C4-2B (cell line): ENCODE measurements around the gene MED9.
A peak's percentile ranks its signal among the peaks of the same experiment; 100 is the strongest.
"Not testable (repeated sequence)": the region's sequence is repeated elsewhere in the genome, so short reads cannot be mapped to it uniquely, and the experiment has no call there.

Experiments
- H3K27ac ChIP-seq: fragments of 450-650 bp; 2 replicates; pipeline ENCODE4 v1.5.1; 2017
- ZFX ChIP-seq: fragments of 450-650 bp; IDR thresholded peaks from 2 replicates; pipeline ENCODE4 v1.6.1; 2017
- TF ChIP-seq, protein P1 (sequence below): fragments of 450-650 bp; conservative IDR thresholded peaks from 2 replicates; pipeline ENCODE4 v1.5.1; 2017; ENCODE audit warnings: mild to moderate bottlenecking

MED9 gene

DNA sequence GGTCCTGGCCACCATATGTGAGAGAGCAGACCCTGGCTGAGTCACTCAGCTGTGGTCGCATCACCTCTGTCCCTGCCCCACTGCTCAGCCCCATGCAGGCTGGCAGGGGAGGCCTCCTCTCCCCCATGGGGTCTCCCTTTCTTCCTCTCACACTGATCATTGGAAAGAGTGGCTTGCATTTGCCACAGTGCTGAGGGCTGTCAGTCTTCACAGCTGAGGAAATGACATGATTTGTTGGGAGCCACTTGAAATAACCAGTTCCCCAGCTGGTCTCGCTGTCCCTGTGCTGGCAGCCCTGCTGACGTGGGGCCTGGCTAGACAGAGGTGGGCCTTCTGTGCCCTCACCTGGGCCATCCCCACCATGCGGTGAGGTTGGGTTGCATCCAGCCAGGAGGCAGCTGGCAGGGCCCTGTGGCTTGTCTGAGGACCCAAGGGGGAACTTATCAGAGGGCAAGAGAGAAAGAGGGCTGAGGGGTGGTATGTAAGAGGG lies 30.1 kb upstream of the MED9 start:
- H3K27ac ChIP-seq, result peak overlapping the region; percentile 89
- TF ChIP-seq, protein P1, sequence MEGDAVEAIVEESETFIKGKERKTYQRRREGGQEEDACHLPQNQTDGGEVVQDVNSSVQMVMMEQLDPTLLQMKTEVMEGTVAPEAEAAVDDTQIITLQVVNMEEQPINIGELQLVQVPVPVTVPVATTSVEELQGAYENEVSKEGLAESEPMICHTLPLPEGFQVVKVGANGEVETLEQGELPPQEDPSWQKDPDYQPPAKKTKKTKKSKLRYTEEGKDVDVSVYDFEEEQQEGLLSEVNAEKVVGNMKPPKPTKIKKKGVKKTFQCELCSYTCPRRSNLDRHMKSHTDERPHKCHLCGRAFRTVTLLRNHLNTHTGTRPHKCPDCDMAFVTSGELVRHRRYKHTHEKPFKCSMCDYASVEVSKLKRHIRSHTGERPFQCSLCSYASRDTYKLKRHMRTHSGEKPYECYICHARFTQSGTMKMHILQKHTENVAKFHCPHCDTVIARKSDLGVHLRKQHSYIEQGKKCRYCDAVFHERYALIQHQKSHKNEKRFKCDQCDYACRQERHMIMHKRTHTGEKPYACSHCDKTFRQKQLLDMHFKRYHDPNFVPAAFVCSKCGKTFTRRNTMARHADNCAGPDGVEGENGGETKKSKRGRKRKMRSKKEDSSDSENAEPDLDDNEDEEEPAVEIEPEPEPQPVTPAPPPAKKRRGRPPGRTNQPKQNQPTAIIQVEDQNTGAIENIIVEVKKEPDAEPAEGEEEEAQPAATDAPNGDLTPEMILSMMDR, result no peak
- TF ChIP-seq ZFX, result no peak; the same call in 1 of the 2 replicates

DNA sequence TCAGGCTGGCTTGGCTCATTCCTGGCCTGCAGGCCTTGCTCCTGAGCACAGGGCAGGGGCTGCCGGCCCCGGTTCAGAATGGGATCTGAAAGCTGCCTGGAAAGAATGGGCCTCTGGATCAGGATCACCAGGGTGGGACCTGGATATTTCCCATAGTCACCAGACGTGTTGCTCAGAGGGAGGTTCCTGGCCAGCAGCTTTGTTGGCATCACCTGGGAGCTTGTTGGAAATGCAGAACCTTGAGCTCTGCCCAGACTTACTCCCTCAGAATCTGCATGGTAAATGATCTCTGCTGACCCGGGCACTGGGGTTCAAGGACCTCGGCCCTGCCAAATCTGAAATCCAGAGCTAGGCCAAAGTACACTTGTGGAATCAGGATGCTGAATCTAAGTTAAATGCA lies 29.5 kb upstream of the MED9 start:
- H3K27ac ChIP-seq, result peak overlapping the region; percentile 89
- TF ChIP-seq ZFX, result no peak; the same call in 1 of the 2 replicates
- TF ChIP-seq, protein P1, result no peak

DNA sequence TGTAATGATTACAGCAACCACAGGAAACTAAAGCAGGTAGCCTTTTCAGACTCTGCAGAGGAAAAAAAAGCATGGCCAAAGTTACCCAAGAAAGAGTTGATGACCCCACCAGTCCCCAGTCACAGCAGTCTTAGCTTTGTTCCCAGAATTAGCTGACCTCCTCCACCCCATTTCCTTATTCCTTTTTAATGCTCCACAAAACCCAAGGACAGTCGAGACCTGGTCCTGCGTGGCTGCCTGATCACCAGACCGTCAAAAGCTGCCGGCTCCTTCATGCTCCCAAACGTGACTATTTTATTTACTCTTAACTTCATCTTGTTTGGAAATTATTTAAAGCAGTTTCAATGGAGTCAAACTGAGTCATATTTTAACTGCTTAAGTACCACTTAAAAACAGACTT lies 28.7 kb upstream of the MED9 start:
- H3K27ac ChIP-seq, result no peak overlapping the region; the same call in 1 of the 2 replicates
- TF ChIP-seq ZFX, result no peak
- TF ChIP-seq, protein P1, result no peak

DNA sequence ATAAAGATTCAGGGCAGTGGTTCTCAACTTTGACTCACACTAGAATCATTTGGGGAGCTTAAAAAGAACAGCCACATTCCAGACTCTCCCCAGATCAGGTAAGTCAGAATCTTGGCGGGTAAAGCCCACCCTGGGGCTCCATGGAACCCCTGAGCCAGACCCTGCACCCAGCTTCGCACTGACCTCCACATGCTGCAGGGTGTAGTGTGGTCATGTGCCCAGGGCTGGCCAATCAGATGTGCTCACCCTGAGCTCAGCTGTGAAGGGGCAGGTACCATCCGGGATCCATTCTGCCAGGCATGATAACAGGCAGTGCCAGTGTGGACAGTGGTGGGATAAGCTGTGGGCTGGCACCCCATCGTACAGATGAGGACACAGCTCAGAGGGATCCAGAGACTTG lies 28.1 kb upstream of the MED9 start:
- no peak overlapping the region; the same call in 1 of the 2 replicates for H3K27ac ChIP-seq
- TF ChIP-seq ZFX, result no peak
- TF ChIP-seq, protein P1, result no peak

DNA sequence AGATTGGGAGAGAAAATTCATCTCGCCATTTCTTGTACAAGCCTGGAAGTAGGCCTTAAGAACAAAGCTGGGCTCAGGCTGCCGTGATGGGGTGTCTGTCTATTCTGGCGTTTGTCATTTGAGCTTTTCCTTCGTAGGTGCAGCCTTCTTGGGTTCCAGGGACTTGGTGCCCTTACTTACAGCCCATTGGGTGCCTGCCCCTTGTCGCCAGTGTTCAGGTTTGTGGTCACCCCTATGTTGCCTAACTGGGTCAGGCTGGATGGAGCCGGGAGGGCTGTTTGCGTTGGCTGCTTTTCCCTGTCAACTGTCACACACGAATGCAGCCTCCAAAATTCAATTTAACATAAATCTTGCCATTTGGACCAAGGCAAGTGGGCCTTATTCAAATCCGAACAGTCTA lies 23.7 kb upstream of the MED9 start:
- TF ChIP-seq, protein P1, result no peak
- no peak for TF ChIP-seq ZFX
- no peak overlapping the region for H3K27ac ChIP-seq

DNA sequence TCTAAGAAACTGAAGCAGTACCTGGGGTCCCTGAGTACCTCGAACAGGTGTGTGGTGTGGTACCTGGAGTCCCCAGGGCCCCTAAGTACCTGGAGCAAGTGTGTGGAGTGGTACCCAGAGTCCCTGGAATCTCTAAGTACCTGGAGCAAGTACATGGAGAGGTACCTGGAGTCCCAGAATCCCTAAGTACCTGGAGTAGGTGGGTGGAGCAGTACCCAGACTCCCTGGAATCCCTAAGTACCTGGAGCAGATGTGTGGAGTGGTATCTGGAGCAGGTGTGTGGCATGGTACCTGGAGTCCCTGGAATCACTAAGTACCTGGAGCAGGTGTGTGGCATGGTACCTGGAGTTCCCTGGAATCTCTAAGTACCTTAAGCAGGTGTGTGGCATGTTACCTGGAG lies 22.5 kb upstream of the MED9 start:
- no peak overlapping the region for H3K27ac ChIP-seq
- no peak for TF ChIP-seq ZFX
- TF ChIP-seq, protein P1, result no peak

DNA sequence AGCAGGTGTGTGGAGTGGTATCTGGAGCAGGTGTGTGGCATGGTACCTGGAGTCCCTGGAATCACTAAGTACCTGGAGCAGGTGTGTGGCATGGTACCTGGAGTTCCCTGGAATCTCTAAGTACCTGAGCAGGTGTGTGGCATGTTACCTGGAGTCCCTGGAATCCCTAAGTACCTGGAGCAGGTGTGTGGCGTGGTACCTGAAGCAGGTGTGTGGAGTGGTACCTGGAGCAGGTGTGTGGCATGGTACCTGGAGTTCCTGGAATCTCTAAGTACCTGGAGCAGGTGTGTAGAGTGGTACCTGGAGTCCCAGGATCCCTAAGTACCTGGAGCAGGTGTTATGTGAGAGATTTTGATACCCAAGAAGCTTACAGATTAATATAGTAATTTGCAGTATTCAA lies 22.1 kb upstream of the MED9 start:
- H3K27ac ChIP-seq, result not testable (repeated sequence)

DNA sequence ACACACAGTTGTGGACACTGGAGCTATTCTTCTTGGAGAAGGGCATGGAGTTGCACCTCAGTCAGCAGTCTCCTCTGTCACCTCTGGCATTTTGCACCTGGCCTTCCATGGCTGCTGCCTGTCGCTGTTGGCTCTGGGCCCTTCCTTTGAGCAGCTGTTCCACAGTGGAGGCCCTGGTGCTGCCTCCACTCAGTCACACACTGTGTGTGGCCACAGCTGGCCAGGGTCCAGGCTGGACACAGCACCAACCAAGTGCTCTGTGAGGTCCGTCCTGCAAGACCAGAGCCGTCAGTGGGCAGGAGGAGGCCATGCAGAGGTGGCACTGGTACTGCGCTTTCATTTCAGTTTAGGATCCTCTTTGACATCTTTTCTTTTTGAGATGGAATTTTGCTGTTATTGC lies 21.6 kb upstream of the MED9 start:
- no peak for TF ChIP-seq ZFX
- TF ChIP-seq, protein P1, result no peak
- H3K27ac ChIP-seq, result no peak overlapping the region
